ENCODE data around the gene WIPF1. TPM values are rescaled to one million over a fixed set of nuclear protein-coding genes. Genes with fewer than 3 reads are reported as not detected.

Gene WIPF1
- total RNA-seq, 1 experiment from 2014 or later: 0.59 TPM

GRCh38 chr2:174566871-174567270, 30.7 kb downstream of the WIPF1 start:
- Histone ChIP-seq H3K9ac (ENCODE audit: low read length) (no peak overlapping the region), H3K4me1 (ENCODE audit: control insufficient read depth in 1 of 2, insufficient read depth in 2 of 2, low read length in 2 of 2) (no peaks in the 10 kb centered on the region), H3K4me3 (replicated peaks in 1 of 2; ENCODE audit: low read depth in 1 of 2, low read length in 2 of 2) (no peak overlapping the region), H3K9me2 (ENCODE audit: insufficient read depth) (no peaks in the 10 kb centered on the region), H3K79me2 (ENCODE audit: insufficient read depth, low read length) (no peaks in the 10 kb centered on the region), H3K27me3 (ENCODE audit: insufficient read depth, low read length) (no peaks in the 10 kb centered on the region), H4K20me1 (ENCODE audit: insufficient read depth) (no peaks in the 10 kb centered on the region), H2AFZ (ENCODE audit: low read depth, low read length, poor library complexity, severe bottlenecking) (no peak overlapping the region), H3K9me3 (ENCODE audit: control insufficient read depth in 1 of 2, insufficient read depth in 1 of 2, low read depth in 1 of 2, low read length in 2 of 2) (no peaks in the 10 kb centered on the region), H3K27ac (ENCODE audit: low read depth, low read length) (no peak overlapping the region), H3K4me2 (ENCODE audit: low read length) (no peak overlapping the region), H3K36me3 (ENCODE audit: control insufficient read depth in 1 of 2, insufficient read depth in 2 of 2, low read length in 2 of 2) (no peaks in the 10 kb centered on the region)
- POLR2A ChIA-PET: no interaction called here
- no peak for DNase-seq (ENCODE audit: low read depth, low spot score)
- TF ChIP-seq CEBPB (IDR thresholded peaks at IDR 0.05; ENCODE audit: low read depth) (no peak), RAD21 (IDR thresholded peaks at IDR 0.05; ENCODE audit: low read depth) (no peak), ZBTB33 (IDR thresholded peaks at IDR 0.05; ENCODE audit: extremely low read depth, insufficient replicate concordance, low read length) (no peak), SP1 (IDR thresholded peaks at IDR 0.05; ENCODE audit: low read depth) (no peak), FOSL1 (IDR thresholded peaks at IDR 0.05; ENCODE audit: low read depth) (no peak), YY1 (IDR thresholded peaks at IDR 0.05; ENCODE audit: extremely low read depth, insufficient replicate concordance, low read depth, low read length) (no peak), ELF1 (IDR thresholded peaks at IDR 0.05; ENCODE audit: borderline replicate concordance, low read depth) (no peak)
- RAD21 ChIA-PET (ENCODE audit: low non-redundant PET in 1 of 2, low total read pairs in 2 of 2, uncharacterized antibody in 2 of 2, unreplicated experiment in 2 of 2): no interaction called here
- CTCF ChIA-PET: no interaction called here
- no peak for ATAC-seq
- BruUV-seq (replicated peaks): no TSS peak
- intact Hi-C loops (cut with micrococcal nuclease): no loop called here

- no peaks in the 10 kb centered on the region for H3K4me1 ChIP-seq (ENCODE audit: control insufficient read depth in 1 of 2, insufficient read depth in 2 of 2, low read length in 2 of 2)
- H3K9me2 ChIP-seq (ENCODE audit: insufficient read depth): no peaks in the 10 kb centered on the region
- ChIA-PET CTCF (no interaction called here), POLR2A (no interaction called here), RAD21 (ENCODE audit: low non-redundant PET in 1 of 2, low total read pairs in 2 of 2, uncharacterized antibody in 2 of 2, unreplicated experiment in 2 of 2) (no interaction called here)
- H3K4me2 ChIP-seq (ENCODE audit: low read length): no peak overlapping the region
- H3K79me2 ChIP-seq (ENCODE audit: insufficient read depth, low read length): no peaks in the 10 kb centered on the region
- H3K27ac ChIP-seq (ENCODE audit: low read depth, low read length): no peak overlapping the region
- DNase-seq (ENCODE audit: low read depth, low spot score) (no peak), ATAC-seq (no peak)
- no peaks in the 10 kb centered on the region for H4K20me1 ChIP-seq (ENCODE audit: insufficient read depth)
- no peak overlapping the region for H2AFZ ChIP-seq (ENCODE audit: low read depth, low read length, poor library complexity, severe bottlenecking)
- intact Hi-C loops (cut with micrococcal nuclease): no loop called here
- H3K4me3 ChIP-seq (replicated peaks in 1 of 2; ENCODE audit: low read depth in 1 of 2, low read length in 2 of 2): no peak overlapping the region
- no TSS peak for BruUV-seq (replicated peaks)
- TF ChIP-seq ELF1 (IDR thresholded peaks at IDR 0.05; ENCODE audit: borderline replicate concordance, low read depth) (no peak), POLR2A (IDR thresholded peaks at IDR 0.05; ENCODE audit: borderline replicate concordance, extremely low read depth, insufficient read depth, insufficient read length) (no peak), SRF (IDR thresholded peaks at IDR 0.05; ENCODE audit: low read depth) (no peak), POLR2AphosphoS5 (IDR thresholded peaks at IDR 0.05; ENCODE audit: low read depth, low read length) (no peak), SIN3A (IDR thresholded peaks at IDR 0.05; ENCODE audit: low read depth) (no peak), ZBTB33 (IDR thresholded peaks at IDR 0.05; ENCODE audit: extremely low read depth, insufficient replicate concordance, low read length) (no peak)
- H3K9me3 ChIP-seq (ENCODE audit: control insufficient read depth in 1 of 2, insufficient read depth in 1 of 2, low read depth in 1 of 2, low read length in 2 of 2): no peaks in the 10 kb centered on the region
- no peaks in the 10 kb centered on the region for H3K36me3 ChIP-seq (ENCODE audit: control insufficient read depth in 1 of 2, insufficient read depth in 2 of 2, low read length in 2 of 2)
- H3K27me3 ChIP-seq (ENCODE audit: insufficient read depth, low read length): no peaks in the 10 kb centered on the region
- H3K9ac ChIP-seq (ENCODE audit: low read length): no peak overlapping the region
Measured at GRCh38 chr2:174563530-174564282, 33.9 kb downstream of the WIPF1 start.

All from HCT116 (cell line).